GM12878 (cell line): ENCODE results near the gene PPDPF. TPM values are rescaled to one million over a fixed set of nuclear protein-coding genes. Genes with fewer than 3 reads are reported as not detected.

ENCODE experiments used
- ATAC-seq: fragments of 200-7000 bp; cut with Tn5 transposase; 3 replicates; pipeline ENCODE4 v1.9.1; 2020; ENCODE audit warnings: mild to moderate bottlenecking, moderate library complexity
- BruUV-seq: library from RNA; stranded (reverse); fragments of 400-500 nt; replicated peaks from 2 replicates; lab custom pipeline; 2021; lab: Mats Ljungman, UMichigan
- CTCF ChIA-PET: fragments of 300-600 bp; sonication (Branson Sonifier 250); formaldehyde crosslinking; extraction: SDS; loops from one replicate; lab custom pipeline; 2021; ENCODE audit warnings: inconsistent platforms; lab: Yijun Ruan, JAX
- POLR2A ChIA-PET: fragments of 350-600 bp; formaldehyde crosslinking; extraction: SDS; loops from one replicate; lab custom pipeline; 2021; ENCODE audit warnings: inconsistent platforms; lab: Charles Lee
- RAD21 ChIA-PET: fragments of 300-600 bp; sonication (Branson Sonifier 250); formaldehyde crosslinking; loops from one replicate; lab custom pipeline; 2023; ENCODE audit warnings: antibody characterized with exemption; ENCODE audit not compliant: unreplicated experiment; lab: Charles Lee
- SMC1A ChIA-PET: fragments of 300-600 bp; sonication (Branson Sonifier 250); formaldehyde crosslinking; loops from one replicate; lab custom pipeline; 2023; ENCODE audit not compliant: unreplicated experiment, uncharacterized antibody; lab: Charles Lee
- DNase-seq: peaks from one replicate; pipeline ENCODE4 v3.0.0-alpha.2; 2011; ENCODE audit warnings: low read depth, low spot score
- FAIRE-seq: peaks from 3 replicates; lab custom pipeline; 2011; peaks lifted over from hg19 to GRCh38; lab: Jason Lieb, UNC
- H2AFZ ChIP-seq: 2 replicates; pipeline ENCODE4 v1.6.0; 2011; ENCODE audit warnings: low read depth, low read length, control low read depth; ENCODE audit not compliant: control insufficient read depth
- H3K27ac ChIP-seq: 2 replicates; pipeline ENCODE4 v1.5.1; 2011; ENCODE audit warnings: control low read depth; ENCODE audit not compliant: control insufficient read depth, insufficient read depth
- H3K27me3 ChIP-seq, 2 experiments: replicated peaks in 1 of 2; 2 replicates each; pipeline versions ENCODE4 v1.6.0 to v1.6.1; 2011; ENCODE audit warnings: low read length in 1 of 2; ENCODE audit not compliant: control insufficient read depth in 2 of 2, insufficient read depth in 2 of 2
- H3K36me3 ChIP-seq, 2 experiments: 2 replicates each; pipeline ENCODE4 v1.5.1; 2011; ENCODE audit warnings: low read length in 1 of 2; ENCODE audit not compliant: control insufficient read depth in 2 of 2, insufficient read depth in 2 of 2
- H3K4me1 ChIP-seq: 2 replicates; pipeline ENCODE4 v1.6.1; 2011; ENCODE audit warnings: mild to moderate bottlenecking, low read length, moderate library complexity, mixed read lengths; ENCODE audit not compliant: control insufficient read depth, insufficient read depth
- H3K4me2 ChIP-seq: 2 replicates; pipeline ENCODE4 v1.6.0; 2011; ENCODE audit warnings: control low read depth; ENCODE audit not compliant: control insufficient read depth, insufficient read depth
- H3K4me3 ChIP-seq: fragments of 200-600 bp; sonication (generic); 2 replicates; pipeline ENCODE4 v1.5.1; 2016
- H3K79me2 ChIP-seq: 2 replicates; pipeline ENCODE4 v1.6.0; 2011; ENCODE audit warnings: low read length; ENCODE audit not compliant: control insufficient read depth, insufficient read depth
- H3K9ac ChIP-seq: 2 replicates; pipeline ENCODE4 v1.8.0; 2011; ENCODE audit warnings: low read length, control low read depth, mixed read lengths; ENCODE audit not compliant: control insufficient read depth, insufficient read depth
- H3K9me3 ChIP-seq: replicated peaks from 3 replicates; pipeline ENCODE4 v1.5.1; 2011; ENCODE audit warnings: mild to moderate bottlenecking, low read length; ENCODE audit not compliant: control insufficient read depth, insufficient read depth
- H4K20me1 ChIP-seq: 2 replicates; pipeline ENCODE4 v1.6.0; 2011; ENCODE audit not compliant: control insufficient read depth, insufficient read depth
- BHLHE40 ChIP-seq, 2 experiments: fragments of 450-650 bp in 1 of 2; IDR thresholded peaks; 2 replicates each; pipeline ENCODE4 v1.6.1; 2011 to 2017; ENCODE audit warnings: low read depth in 2 of 2, borderline replicate concordance in 1 of 2, improper control_type of control experiment in 1 of 2, low read length in 1 of 2, mild to moderate bottlenecking in 1 of 2
- CEBPZ ChIP-seq: fragments of 150-350 bp; IDR thresholded peaks from 2 replicates; pipeline ENCODE4 v1.6.1; 2016; ENCODE audit warnings: low read depth, low read length
- CREM ChIP-seq: IDR thresholded peaks from 2 replicates; pipeline ENCODE4 v1.6.1; 2014; ENCODE audit warnings: antibody characterized with exemption, low read depth
- CTCF ChIP-seq, 3 experiments: IDR thresholded peaks in 2 of 3; conservative IDR thresholded peaks in 1 of 3; 2 replicates each; pipeline ENCODE4 v1.5.1; 2011; ENCODE audit warnings: low read depth in 3 of 3, low read length in 3 of 3, mild to moderate bottlenecking in 3 of 3, control low read depth in 2 of 3, moderate library complexity in 2 of 3, inconsistent platforms in 1 of 3, mixed read lengths in 1 of 3; ENCODE audit not compliant: control insufficient read depth in 2 of 3, insufficient read depth in 1 of 3; ENCODE audit errors: extremely low read depth in 1 of 3
- GATAD2B ChIP-seq: fragments of 450-650 bp; conservative IDR thresholded peaks from 2 replicates; pipeline ENCODE4 v1.6.1; 2017; ENCODE audit warnings: low read depth, mild to moderate bottlenecking, moderate library complexity
- HDAC2 ChIP-seq: fragments of 200-600 bp; sonication (generic); IDR thresholded peaks from 2 replicates; pipeline ENCODE4 v1.6.1; 2017
- HDGF ChIP-seq: fragments of 450-650 bp; IDR thresholded peaks from 2 replicates; pipeline ENCODE4 v1.6.1; 2016; ENCODE audit warnings: antibody characterized with exemption
- KDM1A ChIP-seq: fragments of 200-600 bp; sonication (generic); IDR thresholded peaks from 2 replicates; pipeline ENCODE4 v1.6.1; 2016; ENCODE audit warnings: borderline replicate concordance
- RAD21 ChIP-seq: IDR thresholded peaks from 2 replicates; pipeline ENCODE4 v1.6.1; 2011; ENCODE audit warnings: mild to moderate bottlenecking, low read depth, low read length, moderate library complexity; ENCODE audit not compliant: insufficient read depth
- TCF12 ChIP-seq: IDR thresholded peaks from 2 replicates; pipeline ENCODE4 v1.6.1; 2011; ENCODE audit warnings: low read depth, mild to moderate bottlenecking, low read length
- YY1 ChIP-seq: IDR thresholded peaks from 2 replicates; pipeline ENCODE4 v1.6.1; 2011; ENCODE audit warnings: low read depth, mild to moderate bottlenecking, low read length
- ZBTB33 ChIP-seq: fragments of 450-650 bp; IDR thresholded peaks from 2 replicates; pipeline ENCODE4 v1.6.1; 2017; ENCODE audit warnings: mild to moderate bottlenecking
- ZNF384 ChIP-seq: IDR thresholded peaks from 2 replicates; pipeline ENCODE4 v1.6.1; 2012; ENCODE audit warnings: low read depth, mild to moderate bottlenecking, low read length, improper control_type of control experiment, borderline replicate concordance
- WGBS: methylation state at CpG from one replicate; pipeline ENCODE4 v1.1.6; 2016; ENCODE audit warnings: low lambda C conversion rate; ENCODE audit not compliant: insufficient replicate concordance, insufficient coverage; ENCODE audit errors: missing lambda C conversion rate; 5-methylcytosine and 5-hydroxymethylcytosine counted together
- in situ Hi-C: fragments of 300-500 bp; cut with MboI; formaldehyde crosslinking; loops from 9 replicates; pipeline ENCODE4 v1.14.3; 2018; ENCODE audit warnings: mixed read lengths
- intact Hi-C: fragments of 100-400 bp; cut with micrococcal nuclease; formaldehyde crosslinking; loops from one replicate; pipeline ENCODE4 v1.14.2; 2022; ENCODE audit not compliant: unreplicated experiment
- polyA plus RNA-seq, 11 experiments: library from polyadenylated mRNA; depleted of rRNA in 4 of 11; unstranded in 6 of 11; stranded (reverse) in 5 of 11; fragments of >200 nt; fragmentation: Nextera tagmentation in 4 of 11; fragmentation: Illumina TruSeq in 1 of 11; extraction: Ambion mirVana in 4 of 11; extraction: Trizol in 1 of 11; gene quantifications; 1 replicate in 1 of 11; 2 replicates in 10 of 11; pipeline versions ENCODE4 v1.2.1 to v1.2.3, GENCODE V29; 2011 to 2016; ENCODE audit warnings: inconsistent platforms in 2 of 11, missing spikeins in 2 of 11, low read depth in 1 of 11
- total RNA-seq, 4 experiments: library from RNA; depleted of rRNA in 3 of 4; stranded (reverse); fragments of >200 nt in 3 of 4; fragmentation: Illumina TruSeq in 1 of 4; extraction: Trizol in 1 of 4; gene quantifications; 2 replicates each; pipeline versions ENCODE4 v1.2.1 to v1.2.3, GENCODE V29; 2013 to 2021

Gene PPDPF
- total and polyA plus RNA-seq, 10 of the 15 experiments (the other 5 are each of a cell fraction or from before 2014, with no cell fraction given) = 0.32 to 154 (median 22.8) TPM

- TF ChIP-seq CEBPZ = no peak
- TF ChIP-seq HDGF = no peak
Measured at GRCh38 chr20:63495167-63495720, 25.3 kb upstream of the PPDPF start (continued).

- H3K9me3 ChIP-seq = no peaks in the 10 kb centered on the region
- no peaks in the 10 kb centered on the region for H4K20me1 ChIP-seq
- ChIA-PET RAD21 (interaction anchor here (0.6 to 1.7 kb wide), 5 partner anchors 22 to 146 kb away, joined by 3 to 12 read pairs (median 3); partner anchors contain the start of genes HELZ2 and PTK6), SMC1A (interaction anchor here (0.7 to 2.3 kb wide), 4 partner anchors 33 to 273 kb away, joined by 3 to 12 read pairs (median 4); partner anchors contain the start of genes HELZ2 and PTK6), CTCF (interaction anchor here (0.7 to 2.6 kb wide), 16 partner anchors 8 to 597 kb away, joined by 3 to 19 read pairs (median 3); partner anchors contain the start of genes HELZ2 and PTK6), POLR2A (no interaction called here)
- no peak overlapping the region for H3K27ac ChIP-seq
- in situ Hi-C loops (no loop called here), intact Hi-C loops (no loop called here)
- DNase-seq (no peak), FAIRE-seq (no peak), ATAC-seq (peak; percentile 91)
- no peaks in the 10 kb centered on the region for H3K36me3 ChIP-seq
- H3K4me1 ChIP-seq = no peaks in the 10 kb centered on the region
- H3K27me3 ChIP-seq = peaks cover 1 to 4% of the 10 kb centered on the region in 2 experiments; a peak in 3 of 4 replicates
- 16% methylated on average over 48 of the region's 48 CpGs for WGBS
- peak overlapping the region; percentile 59 for H3K4me2 ChIP-seq
- H3K79me2 ChIP-seq = no peaks in the 10 kb centered on the region
- no peak overlapping the region for H3K9ac ChIP-seq
- no TSS peak for BruUV-seq
- no peak overlapping the region for H3K4me3 ChIP-seq
- no peak overlapping the region for H2AFZ ChIP-seq
- TF ChIP-seq CTCF (IDR thresholded peaks at IDR 0.05 in 2 of 3, conservative IDR thresholded peaks at IDR 0.05 in 1 of 3; ENCODE audit: control insufficient read depth in 2 of 3, extremely low read depth in 1 of 3, insufficient read depth in 1 of 3, low read depth in 3 of 3, low read length in 3 of 3) (peak; percentile 80 to 92 (median 86)), GATAD2B (0 out of 2 replicates have a peak, but pooled peaks have one; percentile 18), BHLHE40 (IDR thresholded peaks at IDR 0.05; ENCODE audit: borderline replicate concordance in 1 of 2, low read depth in 2 of 2, low read length in 1 of 2) (peak in 1 of 2 experiments; percentile 38; a peak in 1 of 4 replicates), CREM (0 out of 2 replicates have a peak, but pooled peaks have one; percentile 13), ZBTB33 (no peak), YY1 (peak; percentile 66), TCF12 (peak; percentile 76), HDAC2 (no peak), RAD21 (peak; percentile 63), KDM1A (no peak), ZNF384 (no peak)
Measured at GRCh38 chr20:63495741-63496595, 24.6 kb upstream of the PPDPF start.
